GM18519 (cell line): ENCODE data around the gene FMNL2.

ENCODE experiments used
- ATAC-seq: cut with Tn5 transposase; IDR thresholded peaks from one replicate; pipeline ENCODE4 v1.9.1; 2021; ENCODE audit warnings: mild to moderate bottlenecking, moderate library complexity; ENCODE audit not compliant: unreplicated experiment, low FRiP score

Gene FMNL2

GRCh38 chr2:152566728-152567069 is 231.7 kb downstream of the FMNL2 start:
- ATAC-seq = no peak

- ATAC-seq = no peak
These were observed 233.6 kb downstream of the FMNL2 start for GRCh38 chr2:152568531-152568930.

GRCh38 chr2:152569186-152569585 is 234.2 kb downstream of the FMNL2 start:
- ATAC-seq = no peak

- ATAC-seq = no peak
These were observed 236.2 kb downstream of the FMNL2 start for GRCh38 chr2:152571048-152571766.

GRCh38 chr2:152572031-152572430 is 237.1 kb downstream of the FMNL2 start:
- no peak for ATAC-seq

GRCh38 chr2:152573168-152573567 is 238.2 kb downstream of the FMNL2 start:
- ATAC-seq = peak; percentile 97

GRCh38 chr2:152577579-152577978 is 242.6 kb downstream of the FMNL2 start:
- ATAC-seq = no peak

- no peak for ATAC-seq
These were observed 243.6 kb downstream of the FMNL2 start for GRCh38 chr2:152578573-152578972.

- no peak for ATAC-seq
These were observed 245.7 kb downstream of the FMNL2 start for GRCh38 chr2:152580714-152581113.

- ATAC-seq = no peak
These were observed 246.4 kb downstream of the FMNL2 start for GRCh38 chr2:152581360-152581759.

- no peak for ATAC-seq
These were observed 247.1 kb downstream of the FMNL2 start for GRCh38 chr2:152582081-152582480.

GRCh38 chr2:152583512-152584229 is 248.7 kb downstream of the FMNL2 start:
- ATAC-seq = no peak

GRCh38 chr2:152584301-152584700 is 249.3 kb downstream of the FMNL2 start:
- ATAC-seq = no peak

- no peak for ATAC-seq
These were observed 251.0 kb downstream of the FMNL2 start for GRCh38 chr2:152585830-152586484.

GRCh38 chr2:152587187-152587947 is 252.4 kb downstream of the FMNL2 start:
- ATAC-seq = no peak

GRCh38 chr2:152588998-152589397 is 254.0 kb downstream of the FMNL2 start:
- ATAC-seq = no peak

- ATAC-seq = peak; percentile 95
These were observed 259.2 kb downstream of the FMNL2 start for GRCh38 chr2:152594022-152594766.

GRCh38 chr2:152594792-152595191 is 259.8 kb downstream of the FMNL2 start:
- ATAC-seq = no peak

- ATAC-seq = no peak
These were observed 264.2 kb downstream of the FMNL2 start for GRCh38 chr2:152598975-152599759.
